22Rv1 (cell line): Measurements from ENCODE around the gene TNFRSF18.

ENCODE experiments used
- CTCF ChIP-seq: fragments of 450-650 bp; IDR thresholded peaks from 2 replicates; pipeline ENCODE4 v1.5.1; 2017; ENCODE audit warnings: mild to moderate bottlenecking
- ZFX ChIP-seq: fragments of 450-650 bp; IDR thresholded peaks from 2 replicates; pipeline ENCODE4 v1.6.1; 2017; ENCODE audit warnings: antibody characterized with exemption, borderline replicate concordance

GRCh38 chr1:1210726-1211540 is 4.5 kb upstream of the TNFRSF18 start:
- TF ChIP-seq CTCF (no peak), ZFX (no peak)
